Measurements from ENCODE around the gene LRRC4C.

GRCh38 chr11:40186437-40187263 is 1272.8 kb downstream of the LRRC4C start:
- no peak for TF ChIP-seq CTCF (IDR thresholded peaks at IDR 0.05)
- TF ChIP-seq EZH2phosphoT487 (IDR thresholded peaks at IDR 0.05) = no peak
- no peak for TF ChIP-seq EZH2 (IDR thresholded peaks at IDR 0.05)
